Mucosa of descending colon (tissue), 3 donors: Measurements from ENCODE around the gene FRMD4A. TPM values are rescaled to one million over a fixed set of nuclear protein-coding genes. Genes with fewer than 3 reads are reported as not detected.

ENCODE experiments used
- ATAC-seq: fragments of 200-7000 bp; cut with Tn5 transposase; one replicate; pipeline ENCODE4 v1.9.1; 2020; ENCODE audit warnings: mild to moderate bottlenecking, moderate library complexity
- DNase-seq, 3 donors: peaks; one replicate each; pipeline ENCODE4 v3.0.0-alpha.2; 2020
- H3K36me3 ChIP-seq: fragments of 200-600 bp; one replicate; pipeline ENCODE4 v1.8.0; 2021; ENCODE audit warnings: low read depth, mild to moderate bottlenecking
- H3K4me1 ChIP-seq: fragments of 200-600 bp; one replicate; pipeline ENCODE4 v1.8.0; 2021; ENCODE audit warnings: low read depth, mild to moderate bottlenecking
- H3K4me3 ChIP-seq: fragments of 200-600 bp; one replicate; pipeline ENCODE4 v1.8.0; 2021; ENCODE audit warnings: mild to moderate bottlenecking
- H3K9me3 ChIP-seq: fragments of 200-600 bp; one replicate; pipeline ENCODE4 v1.8.0; 2021; ENCODE audit warnings: mild to moderate bottlenecking
- intact Hi-C, 2 donors: fragments of 100-400 bp; cut with DNase I in 1 of 2; cut with micrococcal nuclease in 1 of 2; formaldehyde crosslinking; loops; one replicate each; pipeline versions ENCODE4 v1.11.0 to v1.11.1; 2022; cut with DNase I, micrococcal nuclease
- total RNA-seq, 3 donors: library from RNA; stranded (reverse); fragmentation: NEBNext Ultra II Directional in 2 of 3; extraction: Animal tissue kit (Norgen Biotek cat#: 25700) in 2 of 3; gene quantifications; one replicate each; pipeline versions ENCODE4 v1.2.1 to v1.2.4, GENCODE V29; 2021 to 2023
- TF ChIP-seq, protein P1 (sequence below): fragments of 200-600 bp; IDR thresholded peaks from one replicate; pipeline ENCODE4 v1.8.0; 2022; ENCODE audit warnings: antibody characterized with exemption, mild to moderate bottlenecking
- donor health status: DM: no; HTN: no; CAD: no; lungs with moderate emphysema.
- donor health status: DM: no; HTN: no; CAD: no.
- donor health status: DM: no; HTN: yes; CAD: no.

The FRMD4A gene
- total RNA-seq, 3 donors from 2014 or later, result 9.8 to 40.6 (median 17.2) TPM

DNA sequence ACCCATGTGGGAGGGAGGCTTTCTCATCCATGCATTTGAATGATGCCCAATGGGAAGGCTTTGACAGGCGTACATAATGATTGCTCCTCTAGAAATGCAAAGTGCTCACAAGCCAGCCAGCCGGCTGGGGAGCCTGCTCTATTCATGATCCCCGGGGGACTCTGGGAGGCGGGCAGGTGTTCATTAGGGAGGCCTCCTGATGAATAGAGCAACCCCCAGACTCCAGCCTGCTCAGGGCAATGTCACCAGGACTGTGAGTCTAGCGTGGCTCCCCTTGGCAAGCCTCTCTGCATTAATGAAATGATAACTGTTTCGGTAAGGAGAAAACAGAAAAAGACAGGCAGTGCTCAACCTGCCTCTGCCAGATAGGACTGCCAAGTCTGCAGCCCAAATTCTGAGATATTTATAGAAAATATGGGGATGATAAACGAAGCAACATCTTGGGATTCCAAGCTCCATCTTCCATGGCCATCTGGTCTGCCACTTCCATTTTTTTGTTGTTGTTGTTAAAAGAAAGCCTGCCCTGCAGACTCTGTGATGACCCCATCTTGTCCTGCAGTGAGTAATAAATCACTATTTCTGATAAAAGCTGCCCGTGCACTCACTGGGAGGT lies 507.5 kb downstream of the FRMD4A start:
- ATAC-seq, result no peak
- no peak overlapping the region for H3K4me3 ChIP-seq
- H3K36me3 ChIP-seq, result no peaks in the 10 kb centered on the region
- TF ChIP-seq, protein P1, sequence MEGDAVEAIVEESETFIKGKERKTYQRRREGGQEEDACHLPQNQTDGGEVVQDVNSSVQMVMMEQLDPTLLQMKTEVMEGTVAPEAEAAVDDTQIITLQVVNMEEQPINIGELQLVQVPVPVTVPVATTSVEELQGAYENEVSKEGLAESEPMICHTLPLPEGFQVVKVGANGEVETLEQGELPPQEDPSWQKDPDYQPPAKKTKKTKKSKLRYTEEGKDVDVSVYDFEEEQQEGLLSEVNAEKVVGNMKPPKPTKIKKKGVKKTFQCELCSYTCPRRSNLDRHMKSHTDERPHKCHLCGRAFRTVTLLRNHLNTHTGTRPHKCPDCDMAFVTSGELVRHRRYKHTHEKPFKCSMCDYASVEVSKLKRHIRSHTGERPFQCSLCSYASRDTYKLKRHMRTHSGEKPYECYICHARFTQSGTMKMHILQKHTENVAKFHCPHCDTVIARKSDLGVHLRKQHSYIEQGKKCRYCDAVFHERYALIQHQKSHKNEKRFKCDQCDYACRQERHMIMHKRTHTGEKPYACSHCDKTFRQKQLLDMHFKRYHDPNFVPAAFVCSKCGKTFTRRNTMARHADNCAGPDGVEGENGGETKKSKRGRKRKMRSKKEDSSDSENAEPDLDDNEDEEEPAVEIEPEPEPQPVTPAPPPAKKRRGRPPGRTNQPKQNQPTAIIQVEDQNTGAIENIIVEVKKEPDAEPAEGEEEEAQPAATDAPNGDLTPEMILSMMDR, result no peak
- intact Hi-C loops, result no loop called here
- DNase-seq, result no peak
- no peaks in the 10 kb centered on the region for H3K9me3 ChIP-seq
- no peaks in the 10 kb centered on the region for H3K4me1 ChIP-seq

DNA sequence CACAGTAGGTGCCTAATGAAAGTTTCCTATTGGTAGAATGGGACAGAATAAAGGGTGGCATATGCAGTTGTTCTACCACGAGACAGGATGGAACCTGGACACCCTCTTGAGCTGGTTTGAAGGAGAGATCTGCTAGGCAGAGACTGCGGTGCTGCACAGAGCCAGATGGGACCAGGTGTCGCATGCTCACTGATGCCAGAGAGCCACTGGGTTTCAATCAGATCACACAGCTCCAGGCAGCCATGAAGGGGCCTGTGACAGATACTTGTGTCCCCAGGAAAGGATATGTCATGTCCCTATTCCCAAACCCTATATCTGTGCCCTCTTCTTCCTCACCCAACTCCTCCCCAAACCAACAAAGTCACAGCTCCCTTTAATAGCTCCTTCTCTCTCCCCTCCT lies 508.2 kb downstream of the FRMD4A start:
- Histone ChIP-seq H3K4me3 (no peak overlapping the region), H3K4me1 (no peaks in the 10 kb centered on the region), H3K36me3 (no peaks in the 10 kb centered on the region), H3K9me3 (no peaks in the 10 kb centered on the region)
- DNase-seq, result no peak
- intact Hi-C loops, result no loop called here
- TF ChIP-seq, protein P1, result no peak
- ATAC-seq, result no peak

DNA sequence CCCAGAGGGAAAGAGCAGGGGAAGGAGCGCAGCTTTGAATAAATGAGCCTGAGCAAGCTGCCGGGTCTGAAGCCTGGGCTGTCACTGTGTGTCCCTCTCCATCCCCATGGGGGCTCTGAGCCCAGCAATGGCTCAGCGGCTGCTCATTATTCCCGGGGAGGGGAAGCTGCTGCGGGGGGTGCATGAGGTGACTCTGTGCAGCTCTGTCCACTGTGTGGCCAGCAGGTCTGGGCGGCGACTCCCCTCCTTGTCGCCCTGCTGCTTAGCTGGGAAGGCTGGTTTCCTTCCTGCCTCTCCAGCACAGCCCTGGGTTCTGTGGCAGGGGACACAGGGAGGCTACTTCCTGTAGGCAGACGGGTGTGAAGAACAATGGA lies 509.8 kb downstream of the FRMD4A start:
- Histone ChIP-seq H3K4me1 (no peaks in the 10 kb centered on the region), H3K36me3 (no peaks in the 10 kb centered on the region), H3K9me3 (no peaks in the 10 kb centered on the region), H3K4me3 (no peak overlapping the region)
- TF ChIP-seq, protein P1, result no peak
- no peak for DNase-seq
- ATAC-seq, result no peak
- intact Hi-C loops, result no loop called here

DNA sequence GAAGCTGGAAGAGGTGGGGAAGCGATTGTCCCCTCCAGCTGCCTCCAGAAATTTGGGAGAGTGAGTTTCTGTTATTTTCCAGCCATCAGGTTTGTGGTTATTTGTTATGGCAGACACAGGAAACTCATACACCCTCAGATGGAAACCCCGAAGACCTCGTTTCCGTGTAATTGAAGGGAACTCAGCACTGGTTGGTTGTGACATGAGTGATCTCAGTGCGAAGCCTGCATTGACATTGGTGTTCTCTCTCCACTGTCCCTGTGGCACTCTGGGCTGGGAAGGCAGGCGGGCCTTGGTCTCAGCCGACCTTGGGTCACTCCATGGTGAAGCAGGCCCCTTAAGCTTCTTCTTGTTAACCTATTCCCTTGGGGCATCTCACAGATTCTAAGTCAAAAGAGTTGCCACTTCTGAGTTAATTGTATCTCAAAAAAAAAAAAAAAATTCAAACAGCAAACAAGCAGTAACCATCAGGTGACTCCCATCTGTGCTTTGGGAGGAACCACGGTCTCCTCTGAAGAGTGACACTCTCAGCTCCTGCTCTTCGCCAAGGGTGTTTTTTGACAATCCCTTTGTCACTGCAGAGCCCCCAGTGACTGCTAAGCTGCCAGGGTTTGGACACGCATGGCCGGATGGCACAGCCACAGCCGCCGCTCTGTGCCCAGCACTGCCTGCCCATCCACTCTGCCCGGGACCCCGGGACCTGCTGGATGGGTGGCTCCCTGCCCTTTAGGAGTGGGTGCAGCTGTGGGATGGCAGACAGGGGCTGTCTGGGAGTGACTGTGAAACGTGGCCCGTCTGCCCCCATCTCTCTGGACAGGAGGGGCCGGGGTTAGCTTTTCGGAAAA lies 510.4 kb downstream of the FRMD4A start:
- ATAC-seq (no peak), DNase-seq (no peak)
- H3K9me3 ChIP-seq, result no peaks in the 10 kb centered on the region
- H3K4me1 ChIP-seq, result no peaks in the 10 kb centered on the region
- TF ChIP-seq, protein P1, result no peak
- H3K36me3 ChIP-seq, result no peaks in the 10 kb centered on the region
- H3K4me3 ChIP-seq, result no peak overlapping the region
- intact Hi-C loops, result no loop called here

DNA sequence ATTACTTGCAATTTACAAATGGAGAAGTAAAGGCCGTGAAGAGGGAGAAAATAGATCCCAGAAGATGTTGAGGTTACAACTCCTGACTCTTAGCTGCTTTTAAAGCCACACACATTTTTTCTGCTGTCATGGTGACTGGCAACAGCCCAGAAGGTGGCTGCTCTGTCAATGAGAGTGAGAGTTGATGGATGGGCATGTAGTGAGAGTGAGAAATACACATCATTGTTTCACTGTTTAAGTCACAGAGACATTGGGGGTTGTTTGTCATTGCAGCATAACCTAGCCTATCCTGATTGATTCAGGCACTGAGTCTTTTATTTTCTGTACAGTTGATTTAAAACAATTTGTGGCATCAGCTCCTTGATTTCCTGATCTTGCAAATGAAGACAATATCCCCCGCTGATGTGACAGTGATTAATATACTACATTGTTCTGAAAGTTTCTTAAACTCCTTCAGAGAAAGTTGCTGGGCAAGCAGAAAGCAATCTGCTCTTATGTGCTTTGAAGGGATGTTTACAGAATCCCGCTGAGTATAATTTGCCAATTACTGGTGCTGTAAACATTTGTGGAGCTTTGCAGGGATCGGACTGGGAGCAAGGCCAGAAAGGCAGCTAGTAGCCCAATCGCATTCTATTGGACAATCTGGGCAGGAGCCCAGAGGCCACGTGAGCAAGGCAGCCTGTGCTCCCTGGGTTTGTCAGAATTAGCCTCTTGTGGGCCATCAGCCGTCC lies 514.4 kb downstream of the FRMD4A start:
- TF ChIP-seq, protein P1, result no peak
- Histone ChIP-seq H3K9me3 (no peaks in the 10 kb centered on the region), H3K4me1 (no peaks in the 10 kb centered on the region), H3K36me3 (no peaks in the 10 kb centered on the region), H3K4me3 (no peak overlapping the region)
- ATAC-seq, result peak; percentile 68
- intact Hi-C loops, result no loop called here
- DNase-seq, result peak; percentile 63 to 72 (median 69)
